Lower leg skin (tissue), 4 donors: ENCODE measurements around the gene NBAS. TPM values are rescaled to one million over a fixed set of nuclear protein-coding genes. Genes with fewer than 3 reads are reported as not detected.
"Not testable (repeated sequence)": the region's sequence is repeated elsewhere in the genome, so short reads cannot be mapped to it uniquely, and the experiment has no call there.

ENCODE experiments used
- DNase-seq, 2 donors: peaks; one replicate each; pipeline ENCODE4 v3.0.0-alpha.2; 2019; ENCODE audit warnings: low spot score in 2 of 2
- H3K4me3 ChIP-seq: fragments of 200-600 bp; sonication (generic); 2 replicates; pipeline ENCODE4 v1.5.1; 2017; ENCODE audit warnings: mild to moderate bottlenecking, low read depth; ENCODE audit not compliant: poor library complexity, severe bottlenecking
- CTCF ChIP-seq, 3 donors: fragments of 450-650 bp; IDR thresholded peaks; one replicate each; pipeline ENCODE4 v1.5.1; 2016; ENCODE audit warnings: antibody characterized with exemption in 3 of 3, mild to moderate bottlenecking in 3 of 3, moderate library complexity in 2 of 3
- POLR2A ChIP-seq, 2 donors: fragments of 450-650 bp; IDR thresholded peaks; one replicate each; pipeline ENCODE4 v1.6.1; 2016 to 2017; ENCODE audit warnings: antibody characterized with exemption in 2 of 2, mild to moderate bottlenecking in 1 of 2, moderate library complexity in 1 of 2
- WGBS, 2 donors: methylation state at CpG; one replicate each; pipeline ENCODE4 v1.1.5; 2018; 5-methylcytosine and 5-hydroxymethylcytosine counted together
- intact Hi-C: fragments of 100-400 bp; cut with DNase I; formaldehyde crosslinking; loops from one replicate; pipeline ENCODE4 v1.15.0; 2023; ENCODE audit warnings: low total_unique reads
- total RNA-seq, 4 donors: library from RNA; depleted of rRNA; stranded (reverse); fragments of >200 nt; gene quantifications; one replicate each; pipeline ENCODE4 v1.1.0, GENCODE V29; 2016

Gene NBAS
- total RNA-seq, 4 donors from 2014 or later, result 26.6 to 40.2 (median 38.3) TPM

GRCh38 chr2:15520346-15520745 lies 40.8 kb downstream of the NBAS start:
- no peak for TF ChIP-seq CTCF (IDR thresholded peaks at IDR 0.05)
- H3K4me3 ChIP-seq, result no peak overlapping the region
- intact Hi-C loops, result no loop called here
- WGBS, 2 donors, result 93 to 95% methylated on average over 5 of the region's 5 CpGs
- DNase-seq, result no peak

- intact Hi-C loops, H3K4me3 ChIP-seq, DNase-seq: not testable (repeated sequence)
- 96 to 98% methylated on average over 3 of the region's 3 CpGs for WGBS, 2 donors
Measured at GRCh38 chr2:15518759-15519158, 42.4 kb downstream of the NBAS start.

- no peak for DNase-seq
- no peak overlapping the region for H3K4me3 ChIP-seq
- no peak for TF ChIP-seq CTCF (IDR thresholded peaks at IDR 0.05)
- WGBS, 2 donors, result 69 to 71% methylated on average over 2 of the region's 2 CpGs
- intact Hi-C loops, result no loop called here
Measured at GRCh38 chr2:15517793-15518192, 43.3 kb downstream of the NBAS start.

DNA sequence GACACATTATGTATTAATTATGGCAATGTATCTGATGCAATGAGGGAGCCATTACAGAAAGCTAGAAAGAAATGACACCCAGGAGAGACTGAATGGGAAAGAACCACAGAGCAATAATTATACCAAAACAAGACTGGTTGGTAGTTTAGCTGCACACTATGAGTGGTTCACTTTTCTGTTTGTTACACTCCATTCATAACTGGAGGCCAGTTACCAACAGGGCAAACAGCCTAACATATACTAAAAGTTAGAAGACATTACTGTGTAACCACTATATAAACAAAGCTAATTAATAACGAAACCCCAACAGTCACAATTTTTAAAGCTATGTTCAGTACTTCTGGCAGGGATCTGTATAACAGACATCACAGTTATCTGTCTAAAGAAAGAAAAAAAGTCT lies 49.4 kb downstream of the NBAS start:
- 85 to 91% methylated on average over 1 of the region's 1 CpG for WGBS, 2 donors
- TF ChIP-seq POLR2A (IDR thresholded peaks at IDR 0.05) (no peak), CTCF (IDR thresholded peaks at IDR 0.05) (no peak)
- intact Hi-C loops, result no loop called here

GRCh38 chr2:15510552-15510951 lies 50.6 kb downstream of the NBAS start:
- 100% methylated on average over 1 of the region's 1 CpG for WGBS, 2 donors
- intact Hi-C loops, result no loop called here
- TF ChIP-seq CTCF (IDR thresholded peaks at IDR 0.05) (no peak), POLR2A (IDR thresholded peaks at IDR 0.05) (no peak)
- no peak for DNase-seq
- no peak overlapping the region for H3K4me3 ChIP-seq

More for the DNA sequence above, 49.4 kb downstream of the NBAS start:
- no peak for DNase-seq
- no peak overlapping the region for H3K4me3 ChIP-seq

GRCh38 chr2:15510131-15510530 lies 51.0 kb downstream of the NBAS start:
- H3K4me3 ChIP-seq, result no peak overlapping the region
- 97 to 99% methylated on average over 3 of the region's 3 CpGs for WGBS, 2 donors
- TF ChIP-seq POLR2A (IDR thresholded peaks at IDR 0.05) (no peak), CTCF (IDR thresholded peaks at IDR 0.05) (no peak)
- DNase-seq, result no peak
- intact Hi-C loops, result no loop called here
